GM12878 (cell line): Measurements from ENCODE around the gene CACNB3.

Experiments
- ATF3 ChIP-seq: IDR thresholded peaks from 2 replicates; pipeline ENCODE4 v1.6.1; 2011; ENCODE audit warnings: low read depth, mild to moderate bottlenecking, low read length, moderate library complexity, borderline replicate concordance; ENCODE audit errors: extremely low read depth
- CTCF ChIP-seq, 3 experiments: IDR thresholded peaks in 2 of 3; conservative IDR thresholded peaks in 1 of 3; 2 replicates each; pipeline ENCODE4 v1.5.1; 2011; ENCODE audit warnings: low read depth in 3 of 3, low read length in 3 of 3, mild to moderate bottlenecking in 3 of 3, control low read depth in 2 of 3, moderate library complexity in 2 of 3, inconsistent platforms in 1 of 3, mixed read lengths in 1 of 3; ENCODE audit not compliant: control insufficient read depth in 2 of 3, insufficient read depth in 1 of 3; ENCODE audit errors: extremely low read depth in 1 of 3
- FOS ChIP-seq: IDR thresholded peaks from 3 replicates; pipeline ENCODE4 v1.6.1; 2011; ENCODE audit warnings: borderline replicate concordance; ENCODE audit not compliant: insufficient read length; ENCODE audit errors: extremely low read depth
- POLR2A ChIP-seq: IDR thresholded peaks from 2 replicates; pipeline ENCODE4 v1.6.1; 2011; ENCODE audit warnings: low read depth, mild to moderate bottlenecking, low read length
- SP1 ChIP-seq: IDR thresholded peaks from one replicate; pipeline ENCODE4 v1.6.1; 2011; ENCODE audit warnings: low read depth, low read length

- no peak for TF ChIP-seq FOS
- TF ChIP-seq CTCF (IDR thresholded peaks at IDR 0.05 in 2 of 3, conservative IDR thresholded peaks at IDR 0.05 in 1 of 3; ENCODE audit: control insufficient read depth in 2 of 3, extremely low read depth in 1 of 3, insufficient read depth in 1 of 3, low read depth in 3 of 3, low read length in 3 of 3): no peak
- TF ChIP-seq ATF3: no peak
- no peak for TF ChIP-seq POLR2A
- no peak for TF ChIP-seq SP1
These were observed 13.0 kb downstream of the CACNB3 start for GRCh38 chr12:48831257-48831656.
